Stimulated activated CD4-positive, alpha-beta T cell treated with anti-CD3 and anti-CD28 coated beads, Interleukin-15, amount 100 ng/mL, for 1 hour (primary cell): ENCODE data around the gene CCDC59.

Experiments
- DNase-seq, 2 donors: peaks; one replicate each; pipeline ENCODE4 v3.0.0-alpha.2; 2020; ENCODE audit warnings: low read depth in 1 of 2, low spot score in 1 of 2

Gene CCDC59

DNA sequence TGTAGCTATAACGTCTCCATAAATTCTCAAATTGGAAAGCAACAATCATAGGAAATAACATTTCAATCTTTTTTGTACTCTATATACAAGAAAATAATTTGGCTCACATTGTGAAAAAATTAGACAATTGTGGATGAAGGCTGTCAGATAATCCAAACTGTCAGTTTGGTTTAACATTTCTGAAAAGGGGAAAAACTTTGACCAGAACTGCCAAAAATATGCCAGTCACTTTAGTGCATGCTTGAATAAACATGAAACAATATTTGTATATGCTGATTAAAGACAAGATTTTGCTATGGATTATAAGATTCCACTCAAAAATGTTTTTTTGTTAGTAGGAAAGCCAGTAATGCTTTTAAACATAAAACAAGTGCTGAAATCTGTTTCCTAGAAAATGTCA, 38.9 kb downstream of the CCDC59 start:
- no peak for DNase-seq

DNA sequence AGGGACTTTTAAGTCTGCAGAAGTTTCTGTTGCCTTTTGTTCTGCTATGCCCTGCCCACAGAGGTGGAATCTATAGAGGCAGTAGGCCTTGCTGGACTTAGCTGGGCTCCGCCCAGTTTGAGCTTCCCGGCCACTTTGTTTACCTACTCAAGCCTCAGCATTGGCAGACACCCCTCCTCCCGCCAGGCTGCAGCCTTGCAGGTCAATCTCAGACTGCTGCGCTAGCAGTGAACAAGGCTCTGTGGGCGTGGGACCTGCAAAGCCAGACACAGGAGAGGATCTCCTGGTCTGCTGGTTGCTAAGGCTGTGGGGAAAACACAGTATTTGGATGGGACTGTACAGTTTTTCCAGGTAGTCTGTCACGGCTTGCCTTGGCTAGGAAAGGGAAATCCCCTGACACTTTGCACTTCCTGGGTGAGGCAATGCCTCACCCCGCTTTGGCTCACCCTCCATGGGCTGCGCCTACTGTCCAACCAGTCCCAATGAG, 43.7 kb downstream of the CCDC59 start:
- DNase-seq, result no peak
